ENCODE data around the gene MACROD2.
"Not testable (repeated sequence)": the region's sequence is repeated elsewhere in the genome, so short reads cannot be mapped to it uniquely, and the experiment has no call there.

DNA sequence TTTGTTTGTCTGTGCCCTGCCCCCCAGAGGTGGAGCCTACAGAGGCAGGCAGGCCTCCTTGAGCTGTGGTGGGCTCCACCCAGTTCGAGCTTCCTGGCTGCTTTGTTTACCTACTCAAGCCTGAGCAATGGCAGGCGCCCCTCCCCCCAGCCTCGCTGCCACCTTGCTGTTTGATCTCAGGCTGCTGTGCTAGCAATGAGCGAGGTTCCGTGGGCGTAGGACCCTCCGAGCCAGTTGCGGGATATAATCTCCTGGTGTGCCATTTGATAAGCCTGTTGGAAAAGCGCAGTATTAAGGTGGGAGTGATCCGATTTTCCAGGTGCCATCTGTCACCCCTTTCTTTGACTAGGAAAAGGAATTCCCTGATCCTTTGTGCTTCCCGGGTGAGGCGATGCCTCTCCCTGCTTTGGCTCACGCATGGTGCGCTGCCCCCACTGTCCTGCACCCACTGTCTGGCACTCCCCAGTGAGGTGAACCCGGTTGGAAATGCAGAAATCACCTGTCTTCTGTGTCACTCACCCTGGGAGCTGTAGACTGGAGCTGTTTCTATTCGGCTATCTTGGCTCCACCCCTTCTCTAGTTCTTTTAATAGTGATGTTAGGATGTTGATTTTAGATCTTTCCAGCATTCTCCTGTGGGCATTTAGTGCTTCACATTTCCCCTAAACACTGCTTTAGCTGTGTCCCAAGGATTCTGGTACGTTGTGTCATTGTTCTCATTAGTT lies 471.9 kb downstream of the MACROD2 start:
- TF ChIP-seq, protein P1, sequence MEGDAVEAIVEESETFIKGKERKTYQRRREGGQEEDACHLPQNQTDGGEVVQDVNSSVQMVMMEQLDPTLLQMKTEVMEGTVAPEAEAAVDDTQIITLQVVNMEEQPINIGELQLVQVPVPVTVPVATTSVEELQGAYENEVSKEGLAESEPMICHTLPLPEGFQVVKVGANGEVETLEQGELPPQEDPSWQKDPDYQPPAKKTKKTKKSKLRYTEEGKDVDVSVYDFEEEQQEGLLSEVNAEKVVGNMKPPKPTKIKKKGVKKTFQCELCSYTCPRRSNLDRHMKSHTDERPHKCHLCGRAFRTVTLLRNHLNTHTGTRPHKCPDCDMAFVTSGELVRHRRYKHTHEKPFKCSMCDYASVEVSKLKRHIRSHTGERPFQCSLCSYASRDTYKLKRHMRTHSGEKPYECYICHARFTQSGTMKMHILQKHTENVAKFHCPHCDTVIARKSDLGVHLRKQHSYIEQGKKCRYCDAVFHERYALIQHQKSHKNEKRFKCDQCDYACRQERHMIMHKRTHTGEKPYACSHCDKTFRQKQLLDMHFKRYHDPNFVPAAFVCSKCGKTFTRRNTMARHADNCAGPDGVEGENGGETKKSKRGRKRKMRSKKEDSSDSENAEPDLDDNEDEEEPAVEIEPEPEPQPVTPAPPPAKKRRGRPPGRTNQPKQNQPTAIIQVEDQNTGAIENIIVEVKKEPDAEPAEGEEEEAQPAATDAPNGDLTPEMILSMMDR (IDR thresholded peaks at IDR 0.05), result not testable (repeated sequence)
- not testable (repeated sequence) for TF ChIP-seq POLR2AphosphoS5 (IDR thresholded peaks at IDR 0.05)

Data from suprapubic skin (tissue), 3 donors.